Stomach smooth muscle (tissue), 2 donors: ENCODE measurements around the gene FAM114A1.

Experiments used
- H3K27ac ChIP-seq: one replicate; pipeline ENCODE4 v1.7.0; 2013; ENCODE audit warnings: mild to moderate bottlenecking, low read length, inconsistent platforms
- H3K27me3 ChIP-seq, 2 donors: one replicate each; pipeline ENCODE4 v1.7.0; 2013; ENCODE audit warnings: low read length in 2 of 2; ENCODE audit not compliant: insufficient read depth in 2 of 2, control insufficient read depth in 1 of 2
- H3K36me3 ChIP-seq, 2 donors: one replicate each; pipeline ENCODE4 v1.7.0; 2013; ENCODE audit warnings: low read length in 2 of 2; ENCODE audit not compliant: control insufficient read depth in 2 of 2, insufficient read depth in 2 of 2
- H3K4me1 ChIP-seq: one replicate; pipeline ENCODE4 v1.7.0; 2013; ENCODE audit warnings: low read length; ENCODE audit not compliant: control insufficient read depth, insufficient read depth
- H3K4me3 ChIP-seq, 2 donors: one replicate each; pipeline ENCODE4 v1.7.0; 2013; ENCODE audit warnings: low read length in 2 of 2
- H3K9ac ChIP-seq, 2 donors: one replicate each; pipeline ENCODE4 v1.7.0; 2013; ENCODE audit warnings: low read length in 2 of 2, mild to moderate bottlenecking in 1 of 2
- H3K9me3 ChIP-seq, 2 donors: one replicate each; pipeline ENCODE4 v1.7.0; 2013; ENCODE audit warnings: low read length in 2 of 2; ENCODE audit not compliant: control insufficient read depth in 2 of 2
- donor health status: healthy.
- donor health status: Pancreatic carcinoma.

The FAM114A1 gene

GRCh38 chr4:38832624-38833528 lies 34.7 kb upstream of the FAM114A1 start:
- Histone ChIP-seq H3K4me3 (no peak overlapping the region), H3K27ac (no peak overlapping the region), H3K9ac (no peak overlapping the region), H3K4me1 (no peaks in the 10 kb centered on the region), H3K9me3 (no peaks in the 10 kb centered on the region), H3K27me3 (no peaks in the 10 kb centered on the region), H3K36me3 (no peaks in the 10 kb centered on the region)

GRCh38 chr4:38834570-38834969 lies 33.0 kb upstream of the FAM114A1 start:
- no peak overlapping the region for H3K4me3 ChIP-seq
- H3K4me1 ChIP-seq, result no peaks in the 10 kb centered on the region
- no peak overlapping the region for H3K27ac ChIP-seq
- H3K9ac ChIP-seq, result no peak overlapping the region
- no peaks in the 10 kb centered on the region for H3K36me3 ChIP-seq
- no peaks in the 10 kb centered on the region for H3K9me3 ChIP-seq
- no peaks in the 10 kb centered on the region for H3K27me3 ChIP-seq

- H3K4me3 ChIP-seq, result no peak overlapping the region
- no peak overlapping the region for H3K9ac ChIP-seq
- H3K36me3 ChIP-seq, result no peaks in the 10 kb centered on the region
- H3K4me1 ChIP-seq, result no peaks in the 10 kb centered on the region
- no peaks in the 10 kb centered on the region for H3K9me3 ChIP-seq
- H3K27me3 ChIP-seq, result no peaks in the 10 kb centered on the region
- H3K27ac ChIP-seq, result no peak overlapping the region
Observed at GRCh38 chr4:38837334-38837733, 30.3 kb upstream of the FAM114A1 start.

- Histone ChIP-seq H3K4me3 (no peak overlapping the region), H3K27ac (no peak overlapping the region), H3K27me3 (no peaks in the 10 kb centered on the region), H3K4me1 (no peaks in the 10 kb centered on the region), H3K9ac (no peak overlapping the region), H3K36me3 (no peaks in the 10 kb centered on the region), H3K9me3 (no peaks in the 10 kb centered on the region)
Observed at GRCh38 chr4:38837849-38838248, 29.8 kb upstream of the FAM114A1 start.

GRCh38 chr4:38842994-38843393 lies 24.6 kb upstream of the FAM114A1 start:
- H3K27me3 ChIP-seq, result no peaks in the 10 kb centered on the region
- H3K4me3 ChIP-seq, result no peak overlapping the region
- no peaks in the 10 kb centered on the region for H3K4me1 ChIP-seq
- no peaks in the 10 kb centered on the region for H3K36me3 ChIP-seq
- no peak overlapping the region for H3K27ac ChIP-seq
- no peaks in the 10 kb centered on the region for H3K9me3 ChIP-seq
- no peak overlapping the region for H3K9ac ChIP-seq

GRCh38 chr4:38846015-38846414 lies 21.6 kb upstream of the FAM114A1 start:
- H3K27ac ChIP-seq, result no peak overlapping the region
- H3K36me3 ChIP-seq, result no peaks in the 10 kb centered on the region
- H3K27me3 ChIP-seq, result no peaks in the 10 kb centered on the region
- H3K4me3 ChIP-seq, result no peak overlapping the region
- no peak overlapping the region for H3K9ac ChIP-seq
- no peaks in the 10 kb centered on the region for H3K9me3 ChIP-seq
- no peaks in the 10 kb centered on the region for H3K4me1 ChIP-seq

GRCh38 chr4:38855466-38855865 lies 12.1 kb upstream of the FAM114A1 start:
- Histone ChIP-seq H3K4me3 (no peak overlapping the region), H3K9ac (no peak overlapping the region), H3K4me1 (no peaks in the 10 kb centered on the region), H3K36me3 (no peaks in the 10 kb centered on the region), H3K9me3 (no peaks in the 10 kb centered on the region), H3K27me3 (no peaks in the 10 kb centered on the region), H3K27ac (no peak overlapping the region)

- no peaks in the 10 kb centered on the region for H3K36me3 ChIP-seq
- H3K27me3 ChIP-seq, result no peaks in the 10 kb centered on the region
- peak overlapping the region in 1 of 2 donors; percentile 30 for H3K4me3 ChIP-seq
- no peak overlapping the region for H3K27ac ChIP-seq
- no peak overlapping the region for H3K9ac ChIP-seq
- H3K4me1 ChIP-seq, result no peaks in the 10 kb centered on the region
- no peaks in the 10 kb centered on the region for H3K9me3 ChIP-seq
Observed at GRCh38 chr4:38856046-38856445, 11.6 kb upstream of the FAM114A1 start.

GRCh38 chr4:38856524-38857337 lies 10.9 kb upstream of the FAM114A1 start, which contains the start of gene TLR6:
Gene TLR6 (minus strand): TSS chr4:38856817. CDS start chr4:38829473, 27,344 bp downstream.
- H3K4me3 ChIP-seq, result peak within 1 kb of the TSS; percentile 30 to 36
- peak within 1 kb of the TSS; percentile 7 for H3K27ac ChIP-seq
- H3K4me1 ChIP-seq, result no peaks in the 10 kb centered on the region
- H3K9me3 ChIP-seq, result no peaks in the 10 kb centered on the region
- no peak within 1 kb of the TSS for H3K9ac ChIP-seq
- H3K27me3 ChIP-seq, result no peaks in the 10 kb centered on the region
- H3K36me3 ChIP-seq, result no peaks in the 10 kb centered on the region

- H3K9ac ChIP-seq, result no peak overlapping the region
- no peak overlapping the region for H3K4me3 ChIP-seq
- H3K4me1 ChIP-seq, result no peaks in the 10 kb centered on the region
- peak overlapping the region; percentile 7 for H3K27ac ChIP-seq
- no peaks in the 10 kb centered on the region for H3K36me3 ChIP-seq
- H3K9me3 ChIP-seq, result no peaks in the 10 kb centered on the region
- H3K27me3 ChIP-seq, result no peaks in the 10 kb centered on the region
Observed at GRCh38 chr4:38857354-38858096, 10.1 kb upstream of the FAM114A1 start.
